HCT116 (cell line): Measurements from ENCODE around the gene GMEB2. TPM values are rescaled to one million over a fixed set of nuclear protein-coding genes. Genes with fewer than 3 reads are reported as not detected.

ENCODE experiments used
- ATAC-seq: fragments of 200-7000 bp; cut with Tn5 transposase; 2 replicates; pipeline ENCODE4 v1.9.1; 2020; ENCODE audit warnings: mild to moderate bottlenecking, moderate library complexity
- BruUV-seq: library from RNA; stranded (reverse); fragments of 400-500 nt; replicated peaks from 2 replicates; lab custom pipeline; 2021; lab: Mats Ljungman, UMichigan
- CTCF ChIA-PET: fragments of 300-600 bp; sonication (Branson Sonifier 250); formaldehyde crosslinking; loops from one replicate; lab custom pipeline; 2021; ENCODE audit warnings: antibody characterized with exemption; lab: Charles Lee
- POLR2A ChIA-PET: fragments of 300-600, 350-600 bp; sonication (Branson Sonifier 250); formaldehyde crosslinking; loops from one replicate; lab custom pipeline; 2021; ENCODE audit warnings: antibody characterized with exemption; lab: Charles Lee
- RAD21 ChIA-PET, 2 experiments: fragments of 300-600 bp; sonication (Branson Sonifier 250); formaldehyde crosslinking; loops; one replicate each; lab custom pipeline; 2023; ENCODE audit warnings: low total read pairs in 2 of 2; ENCODE audit not compliant: uncharacterized antibody in 2 of 2, unreplicated experiment in 2 of 2, low non-redundant PET in 1 of 2; lab: Charles Lee
- DNase-seq: peaks from one replicate; pipeline ENCODE4 v3.0.0-alpha.2; 2010; ENCODE audit warnings: low read depth, low spot score
- H2AFZ ChIP-seq: fragments of 200-600 bp; shearing (Covaris generic), sonication (generic); 2 replicates; pipeline ENCODE4 v1.6.1; 2017; ENCODE audit warnings: low read depth, mixed run types, mixed read lengths, antibody characterized with exemption, low read length; ENCODE audit not compliant: poor library complexity, severe bottlenecking
- H3K27ac ChIP-seq: 2 replicates; pipeline ENCODE4 v1.5.1; 2012; ENCODE audit warnings: low read depth, low read length
- H3K27me3 ChIP-seq: fragments of 200-600 bp; sonication (generic); 2 replicates; pipeline ENCODE4 v1.6.1; 2016; ENCODE audit warnings: mixed run types, low read length, mixed read lengths; ENCODE audit not compliant: insufficient read depth
- H3K36me3 ChIP-seq, 2 experiments: fragments of 200-500 bp in 1 of 2; fragments of 200-600 bp in 1 of 2; sonication (Bioruptor generic) in 1 of 2; sonication (generic) in 1 of 2; 2 replicates each; pipeline versions ENCODE4 v1.5.1 to v1.6.1; 2014 to 2016; ENCODE audit warnings: low read length in 2 of 2, inconsistent platforms in 1 of 2, mixed read lengths in 1 of 2, mixed run types in 1 of 2; ENCODE audit not compliant: insufficient read depth in 2 of 2, control insufficient read depth in 1 of 2
- H3K4me1 ChIP-seq, 2 experiments: fragments of 200-600 bp in 1 of 2; sonication (generic) in 1 of 2; 2 replicates each; pipeline versions ENCODE4 v1.5.1 to v1.6.1; 2012 to 2017; ENCODE audit warnings: low read length in 2 of 2, inconsistent platforms in 1 of 2, mild to moderate bottlenecking in 1 of 2, mixed read lengths in 1 of 2, mixed run types in 1 of 2, moderate library complexity in 1 of 2; ENCODE audit not compliant: insufficient read depth in 2 of 2, control insufficient read depth in 1 of 2
- H3K4me2 ChIP-seq: fragments of 200-600 bp; sonication (generic); 2 replicates; pipeline ENCODE4 v1.6.1; 2017; ENCODE audit warnings: mixed run types, low read length, mixed read lengths
- H3K4me3 ChIP-seq, 2 experiments: fragments of 200-600 bp in 1 of 2; sonication (generic) in 1 of 2; replicated peaks in 1 of 2; 2 replicates each; pipeline ENCODE4 v1.5.1; 2011 to 2016; ENCODE audit warnings: low read length in 2 of 2, control low read depth in 1 of 2, low read depth in 1 of 2, mild to moderate bottlenecking in 1 of 2, mixed read lengths in 1 of 2, mixed run types in 1 of 2
- H3K79me2 ChIP-seq: fragments of 200-600 bp; sonication (generic); 2 replicates; pipeline ENCODE4 v1.6.1; 2017; ENCODE audit warnings: mild to moderate bottlenecking, mixed run types, low read length, moderate library complexity, mixed read lengths; ENCODE audit not compliant: insufficient read depth
- H3K9ac ChIP-seq: fragments of 200-600 bp; sonication (generic); 2 replicates; pipeline ENCODE4 v1.6.1; 2016; ENCODE audit warnings: low read length, mixed read lengths
- H3K9me2 ChIP-seq: fragments of 200-600 bp; sonication (generic), shearing (Covaris generic); 2 replicates; pipeline ENCODE4 v1.6.1; 2017; ENCODE audit warnings: mixed run types, mild to moderate bottlenecking, moderate library complexity; ENCODE audit not compliant: insufficient read depth
- H3K9me3 ChIP-seq, 2 experiments: fragments of 200-500 bp in 1 of 2; fragments of 200-600 bp in 1 of 2; sonication (Bioruptor generic) in 1 of 2; sonication (generic) in 1 of 2; 2 replicates each; pipeline ENCODE4 v1.6.1; 2014 to 2017; ENCODE audit warnings: low read length in 2 of 2, mixed read lengths in 2 of 2, inconsistent platforms in 1 of 2, low read depth in 1 of 2, mild to moderate bottlenecking in 1 of 2, mixed run types in 1 of 2, moderate library complexity in 1 of 2; ENCODE audit not compliant: control insufficient read depth in 1 of 2, insufficient read depth in 1 of 2
- H4K20me1 ChIP-seq: fragments of 200-600 bp; sonication (generic), shearing (Covaris generic); 2 replicates; pipeline ENCODE4 v1.6.1; 2017; ENCODE audit warnings: mixed run types, mild to moderate bottlenecking, moderate library complexity; ENCODE audit not compliant: insufficient read depth
- CTCF ChIP-seq, 3 experiments: fragments of 200-600 bp in 1 of 3; sonication (generic) in 1 of 3; IDR thresholded peaks in 2 of 3; conservative IDR thresholded peaks in 1 of 3; 2 replicates each; pipeline ENCODE4 v1.5.1; 2012 to 2017; ENCODE audit warnings: low read depth in 2 of 3, low read length in 2 of 3, antibody characterized with exemption in 1 of 3, borderline replicate concordance in 1 of 3, control low read depth in 1 of 3, mild to moderate bottlenecking in 1 of 3, mixed read lengths in 1 of 3, mixed run types in 1 of 3, moderate library complexity in 1 of 3; ENCODE audit not compliant: insufficient read depth in 1 of 3
- EGR1 ChIP-seq: IDR thresholded peaks from 2 replicates; pipeline ENCODE4 v1.6.1; 2012; ENCODE audit warnings: low read depth
- POLR2A ChIP-seq: IDR thresholded peaks from 2 replicates; pipeline ENCODE4 v1.7.0; 2011; ENCODE audit warnings: borderline replicate concordance; ENCODE audit not compliant: insufficient read depth, insufficient read length; ENCODE audit errors: extremely low read depth
- POLR2AphosphoS5 ChIP-seq: IDR thresholded peaks from 2 replicates; pipeline ENCODE4 v1.6.1; 2011; ENCODE audit warnings: mild to moderate bottlenecking, low read depth, low read length, moderate library complexity
- SP1 ChIP-seq: IDR thresholded peaks from 2 replicates; pipeline ENCODE4 v1.6.1; 2012; ENCODE audit warnings: low read depth
- YY1 ChIP-seq: IDR thresholded peaks from 2 replicates; pipeline ENCODE4 v1.6.1; 2011; ENCODE audit warnings: low read length, low read depth, moderate library complexity, mild to moderate bottlenecking; ENCODE audit not compliant: insufficient replicate concordance; ENCODE audit errors: extremely low read depth
- ZFX ChIP-seq: fragments of 450-650 bp; IDR thresholded peaks from 2 replicates; pipeline ENCODE4 v1.6.1; 2017
- ZNF274 ChIP-seq: fragments of 200-500 bp; sonication (Bioruptor generic); IDR thresholded peaks from 2 replicates; pipeline ENCODE4 v1.6.1; 2014; ENCODE audit warnings: mild to moderate bottlenecking, low read depth, low read length, inconsistent platforms
- intact Hi-C: fragments of 100-400 bp; cut with micrococcal nuclease; formaldehyde crosslinking; loops from 2 replicates; pipeline ENCODE4 v1.10.0; 2022
- total RNA-seq: library from RNA; stranded (reverse); gene quantifications from one replicate; pipeline ENCODE4 v1.2.1, GENCODE V29; 2021; ENCODE audit not compliant: unreplicated experiment
- TF ChIP-seq, protein P1 (sequence below): IDR thresholded peaks from 2 replicates; pipeline ENCODE4 v1.6.1; 2012

The GMEB2 gene
- total RNA-seq, 1 experiment from 2014 or later = 13.9 TPM

- no peaks in the 10 kb centered on the region for H3K9me2 ChIP-seq
- peak overlapping the region; percentile 87 for H3K4me2 ChIP-seq
- H3K9me3 ChIP-seq = no peaks in the 10 kb centered on the region
- BruUV-seq = no TSS peak
- peak overlapping the region; percentile 72 for H3K9ac ChIP-seq
- POLR2A ChIA-PET = interaction anchor here (0.6 to 2.2 kb wide), 16 partner anchors 10 to 223 kb away, joined by 3 to 12 read pairs (median 4); partner anchors contain the start of genes ARFRP1, HELZ2, RTEL1 and STMN3
- DNase-seq (peak; percentile 79), ATAC-seq (peak; percentile 83)
- RAD21 ChIA-PET = interaction anchor here (0.5 to 1.8 kb wide), 7 partner anchors 40 to 104 kb away, joined by 3 to 14 read pairs (median 3); partner anchors contain the start of genes HELZ2 (in 1 of the 2) and PTK6 (in 1 of the 2)
- CTCF ChIA-PET = interaction anchor here (0.6 to 1.4 kb wide), 14 partner anchors 10 to 332 kb away, joined by 3 to 12 read pairs (median 4); partner anchors contain the start of genes GMEB2, PTK6, RTEL1 and STMN3
- peaks cover 11 to 34% of the 10 kb centered on the region in 2 experiments for H3K4me1 ChIP-seq
- intact Hi-C loops = loop anchor here (5.0 kb wide), 1 partner anchor 105 kb away; the partner anchor contains the start of gene PTK6
- peaks cover 0 to 8% of the 10 kb centered on the region in 2 experiments; a peak in 1 of 4 replicates for H3K36me3 ChIP-seq
- TF ChIP-seq YY1 (peak; percentile 44), POLR2AphosphoS5 (peak; percentile 77), ZNF274 (no peak), POLR2A (peak; percentile 30), CTCF (IDR thresholded peaks at IDR 0.05 in 2 of 3, conservative IDR thresholded peaks at IDR 0.05 in 1 of 3; ENCODE audit: borderline replicate concordance in 1 of 3, insufficient read depth in 1 of 3, low read depth in 2 of 3, low read length in 2 of 3) (peak in 2 of 3 experiments; percentile 36 to 52; a peak in 4 of 6 replicates), ZFX (peak; percentile 45; the same call in 1 of the 2 replicates), EGR1 (peak; percentile 67), SP1 (no peak; the same call in 1 of the 2 replicates)
- TF ChIP-seq, protein P1, sequence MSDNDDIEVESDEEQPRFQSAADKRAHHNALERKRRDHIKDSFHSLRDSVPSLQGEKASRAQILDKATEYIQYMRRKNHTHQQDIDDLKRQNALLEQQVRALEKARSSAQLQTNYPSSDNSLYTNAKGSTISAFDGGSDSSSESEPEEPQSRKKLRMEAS = peak; percentile 80
- H3K27ac ChIP-seq = peak overlapping the region; percentile 98
- H4K20me1 ChIP-seq = no peaks in the 10 kb centered on the region
- H3K79me2 ChIP-seq = peaks cover under 1% of the 10 kb centered on the region; the same call in 1 of the 2 replicates
- H2AFZ ChIP-seq = no peak overlapping the region
- peak overlapping the region; percentile 40 to 59 for H3K4me3 ChIP-seq
- H3K27me3 ChIP-seq = no peaks in the 10 kb centered on the region
These were observed 15.1 kb upstream of the GMEB2 start for GRCh38 chr20:63641792-63642523.
